Measurements from ENCODE around the gene ST7.

ST7 gene

DNA sequence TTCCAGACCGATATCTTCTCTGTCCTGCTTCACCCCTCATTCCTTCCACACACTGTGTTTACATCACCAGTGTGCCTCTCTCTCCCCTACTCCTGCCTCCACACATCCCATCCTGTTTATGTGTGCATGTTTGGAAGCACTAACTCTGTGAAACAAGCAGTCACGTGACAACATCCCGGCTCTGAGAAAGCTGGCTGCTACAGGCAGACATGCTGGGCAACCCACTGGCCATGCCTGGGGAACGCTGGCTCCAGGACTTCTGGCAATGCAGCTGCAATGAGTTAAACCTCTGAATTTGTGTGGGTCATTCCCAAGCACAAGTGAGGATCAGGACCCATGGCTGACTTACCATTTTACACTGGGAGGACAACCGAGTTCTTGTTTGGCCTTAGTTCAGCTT lies 295.5 kb downstream of the ST7 start:
- Histone ChIP-seq H3K36me3 (ENCODE audit: control insufficient read depth, insufficient read depth, low read length) (no peaks in the 10 kb centered on the region), H3K27me3 (replicated peaks; ENCODE audit: control insufficient read depth, insufficient read depth, low read length) (no peaks in the 10 kb centered on the region), H3K4me3 (replicated peaks; ENCODE audit: low read depth, low read length) (no peak overlapping the region)
- no peak for DNase-seq (ENCODE audit: extremely low read depth, insufficient read length)
- no peak for TF ChIP-seq CTCF (IDR thresholded peaks at IDR 0.05; ENCODE audit: insufficient read depth, low read length, poor library complexity, severe bottlenecking)

- DNase-seq (ENCODE audit: extremely low read depth, insufficient read length) = no peak
- TF ChIP-seq CTCF (IDR thresholded peaks at IDR 0.05; ENCODE audit: insufficient read depth, low read length, poor library complexity, severe bottlenecking) = no peak
- Histone ChIP-seq H3K4me3 (replicated peaks; ENCODE audit: low read depth, low read length) (no peak overlapping the region), H3K36me3 (ENCODE audit: control insufficient read depth, insufficient read depth, low read length) (no peaks in the 10 kb centered on the region), H3K27me3 (replicated peaks; ENCODE audit: control insufficient read depth, insufficient read depth, low read length) (no peaks in the 10 kb centered on the region)
Observed at GRCh38 chr7:117249696-117250095, 296.4 kb downstream of the ST7 start.

- H3K36me3 ChIP-seq (ENCODE audit: control insufficient read depth, insufficient read depth, low read length) = no peaks in the 10 kb centered on the region
- H3K4me3 ChIP-seq (replicated peaks; ENCODE audit: low read depth, low read length) = no peak overlapping the region
- DNase-seq (ENCODE audit: extremely low read depth, insufficient read length) = no peak
- no peaks in the 10 kb centered on the region for H3K27me3 ChIP-seq (replicated peaks; ENCODE audit: control insufficient read depth, insufficient read depth, low read length)
- no peak for TF ChIP-seq CTCF (IDR thresholded peaks at IDR 0.05; ENCODE audit: insufficient read depth, low read length, poor library complexity, severe bottlenecking)
Observed at GRCh38 chr7:117250245-117250644, 296.9 kb downstream of the ST7 start.

GRCh38 chr7:117250801-117251200 lies 297.5 kb downstream of the ST7 start:
- no peak for TF ChIP-seq CTCF (IDR thresholded peaks at IDR 0.05; ENCODE audit: insufficient read depth, low read length, poor library complexity, severe bottlenecking)
- Histone ChIP-seq H3K27me3 (replicated peaks; ENCODE audit: control insufficient read depth, insufficient read depth, low read length) (no peaks in the 10 kb centered on the region), H3K36me3 (ENCODE audit: control insufficient read depth, insufficient read depth, low read length) (no peaks in the 10 kb centered on the region), H3K4me3 (replicated peaks; ENCODE audit: low read depth, low read length) (no peak overlapping the region)
- no peak for DNase-seq (ENCODE audit: extremely low read depth, insufficient read length)

DNA sequence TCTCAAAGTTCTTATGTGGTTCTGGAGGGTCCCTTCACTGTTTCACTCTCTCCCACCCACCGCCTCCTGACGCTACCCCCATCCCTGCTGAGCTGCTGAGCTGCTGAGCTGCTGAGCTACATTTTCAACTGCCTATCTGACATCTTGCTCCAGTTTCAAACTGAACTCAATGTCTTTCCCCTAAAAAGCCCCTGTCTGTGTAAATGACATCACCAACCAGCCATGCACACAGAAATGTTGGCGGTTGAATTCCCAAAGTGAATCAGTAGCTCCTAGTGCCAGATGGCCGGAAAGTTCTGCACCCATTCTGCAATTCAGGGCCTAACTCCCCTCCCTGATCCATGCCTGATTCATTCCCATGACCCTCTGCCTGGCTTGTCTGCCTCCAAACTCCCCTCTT lies 298.4 kb downstream of the ST7 start:
- Histone ChIP-seq H3K36me3 (ENCODE audit: control insufficient read depth, insufficient read depth, low read length) (no peaks in the 10 kb centered on the region), H3K4me3 (replicated peaks; ENCODE audit: low read depth, low read length) (no peak overlapping the region), H3K27me3 (replicated peaks; ENCODE audit: control insufficient read depth, insufficient read depth, low read length) (no peaks in the 10 kb centered on the region)
- no peak for TF ChIP-seq CTCF (IDR thresholded peaks at IDR 0.05; ENCODE audit: insufficient read depth, low read length, poor library complexity, severe bottlenecking)
- peak; percentile 41 for DNase-seq (ENCODE audit: extremely low read depth, insufficient read length)

DNA sequence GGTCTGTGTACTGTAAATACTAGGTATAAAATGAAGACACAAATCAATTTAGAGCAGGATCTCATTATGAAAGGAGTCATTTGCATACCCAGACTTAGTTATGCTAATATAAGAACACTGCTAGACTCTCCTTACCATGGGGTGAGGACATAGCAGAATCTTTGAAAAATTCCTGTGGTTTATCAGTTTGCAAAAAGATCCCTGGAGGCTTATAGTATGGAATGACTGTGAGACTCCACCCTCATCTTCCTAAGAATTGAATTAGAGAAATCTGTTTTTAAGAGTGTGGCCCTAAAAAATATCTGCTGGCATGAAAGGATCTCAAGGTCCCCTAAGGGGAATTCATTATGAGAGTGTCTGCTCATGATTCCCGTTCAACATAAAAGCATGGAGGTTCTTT lies 306.3 kb downstream of the ST7 start:
- Histone ChIP-seq H3K27me3 (replicated peaks; ENCODE audit: control insufficient read depth, insufficient read depth, low read length) (no peaks in the 10 kb centered on the region), H3K4me3 (replicated peaks; ENCODE audit: low read depth, low read length) (no peak overlapping the region), H3K36me3 (ENCODE audit: control insufficient read depth, insufficient read depth, low read length) (no peaks in the 10 kb centered on the region)
- DNase-seq (ENCODE audit: extremely low read depth, insufficient read length) = no peak
- no peak for TF ChIP-seq CTCF (IDR thresholded peaks at IDR 0.05; ENCODE audit: insufficient read depth, low read length, poor library complexity, severe bottlenecking)
